K562 (cell line): Measurements from ENCODE around the gene C3orf70. TPM values are rescaled to one million over a fixed set of nuclear protein-coding genes. Genes with fewer than 3 reads are reported as not detected.

ENCODE experiments used
- ATAC-seq: fragments of 200-7000 bp; cut with Tn5 transposase; 3 replicates; pipeline ENCODE4 v1.9.1; 2020; ENCODE audit warnings: moderate library complexity
- BruUV-seq: library from RNA; stranded (reverse); fragments of 400-500 nt; replicated peaks from 2 replicates; lab custom pipeline; 2021; lab: Mats Ljungman, UMichigan
- CTCF ChIA-PET: fragments of 300-600 bp; formaldehyde crosslinking; extraction: SDS; loops from one replicate; lab custom pipeline; 2021; ENCODE audit warnings: low intra/inter-chr PET ratio; lab: Yijun Ruan, JAX
- POLR2A ChIA-PET: fragments of 300-600, 350-650 bp; sonication (Branson Sonifier 250); formaldehyde crosslinking; extraction: SDS; loops from one replicate; lab custom pipeline; 2021; ENCODE audit warnings: antibody characterized with exemption, inconsistent platforms; lab: Yijun Ruan, JAX
- DNase-seq, 4 experiments: peaks; one replicate each; pipeline versions ENCODE4 v3.0.0 to v3.0.0-alpha.2; 2011 to 2018; ENCODE audit warnings: low spot score in 3 of 4, mixed read lengths in 3 of 4; ENCODE audit errors: extremely low read depth in 1 of 4
- FAIRE-seq: peaks from 2 replicates; lab custom pipeline; 2011; peaks lifted over from hg19 to GRCh38; lab: Jason Lieb, UNC
- H2AFZ ChIP-seq: 2 replicates; pipeline ENCODE4 v1.6.0; 2011; ENCODE audit warnings: low read depth, low read length, control low read depth, inconsistent platforms
- H3K27ac ChIP-seq: fragments of 200-600 bp; 3 replicates; pipeline ENCODE4 v1.8.0; 2011; ENCODE audit warnings: low read depth, mild to moderate bottlenecking, control low read depth, inconsistent platforms, low read length, moderate library complexity, mixed read lengths; ENCODE audit errors: extremely low read depth
- H3K27me3 ChIP-seq, 2 experiments: fragments of 300-600 bp in 1 of 2; 2 replicates in 1 of 2; 3 replicates in 1 of 2; pipeline versions ENCODE4 v1.6.0 to v1.8.0; 2011; ENCODE audit warnings: inconsistent platforms in 2 of 2, low read length in 2 of 2, mild to moderate bottlenecking in 1 of 2, mixed read lengths in 1 of 2, moderate library complexity in 1 of 2; ENCODE audit not compliant: control insufficient read depth in 2 of 2, insufficient read depth in 2 of 2
- H3K36me3 ChIP-seq: fragments of 300-600 bp; 3 replicates; pipeline ENCODE4 v1.8.0; 2011; ENCODE audit warnings: mild to moderate bottlenecking, low read length, inconsistent platforms; ENCODE audit not compliant: control insufficient read depth, insufficient read depth
- H3K4me1 ChIP-seq, 2 experiments: fragments of 200-600 bp in 1 of 2; replicated peaks in 1 of 2; 2 replicates in 1 of 2; 3 replicates in 1 of 2; pipeline versions ENCODE4 v1.5.1 to v1.8.0; 2011; ENCODE audit warnings: inconsistent platforms in 2 of 2, low read length in 2 of 2, mild to moderate bottlenecking in 1 of 2, mixed read lengths in 1 of 2, moderate library complexity in 1 of 2; ENCODE audit not compliant: control insufficient read depth in 2 of 2, insufficient read depth in 2 of 2
- H3K4me2 ChIP-seq: 2 replicates; pipeline ENCODE4 v1.6.1; 2011; ENCODE audit warnings: low read length, control low read depth, inconsistent platforms, mixed read lengths; ENCODE audit not compliant: insufficient read depth
- H3K4me3 ChIP-seq: fragments of 200-600 bp; sonication (generic), shearing (Covaris generic); 2 replicates; pipeline ENCODE4 v1.5.1; 2016; ENCODE audit warnings: control low read depth, inconsistent platforms
- H3K79me2 ChIP-seq: fragments of 200-600 bp; 3 replicates; pipeline ENCODE4 v1.8.0; 2011; ENCODE audit warnings: low read length, inconsistent platforms; ENCODE audit not compliant: control insufficient read depth, insufficient read depth
- H3K9ac ChIP-seq, 2 experiments: 2 replicates each; pipeline versions ENCODE4 v1.6.0 to v1.6.1; 2011; ENCODE audit warnings: low read depth in 2 of 2, low read length in 2 of 2, control low read depth in 1 of 2, inconsistent platforms in 1 of 2, mild to moderate bottlenecking in 1 of 2, mixed read lengths in 1 of 2; ENCODE audit not compliant: insufficient read depth in 1 of 2
- H3K9me1 ChIP-seq: one replicate; pipeline ENCODE4 v1.6.0; 2011; ENCODE audit warnings: inconsistent platforms, mild to moderate bottlenecking, low read length, moderate library complexity; ENCODE audit not compliant: control insufficient read depth, insufficient read depth
- H3K9me3 ChIP-seq: replicated peaks from 2 replicates; pipeline ENCODE4 v1.5.1; 2011; ENCODE audit warnings: low read depth, low read length, inconsistent platforms; ENCODE audit not compliant: control insufficient read depth, insufficient read depth
- H4K20me1 ChIP-seq: replicated peaks from 2 replicates; pipeline ENCODE4 v1.6.1; 2011; ENCODE audit warnings: low read length, inconsistent platforms, mixed read lengths; ENCODE audit not compliant: control insufficient read depth, insufficient read depth
- ATF4 ChIP-seq: fragments of 450-650 bp; formaldehyde crosslinking; IDR thresholded peaks from 2 replicates; pipeline ENCODE4 v1.4.0; 2022; ENCODE audit warnings: mild to moderate bottlenecking, moderate library complexity
- CBX2 ChIP-seq: fragments of 200-600 bp; sonication (generic); IDR thresholded peaks from one replicate; pipeline ENCODE4 v1.6.1; 2012; ENCODE audit warnings: mild to moderate bottlenecking, low read length, inconsistent platforms; ENCODE audit not compliant: insufficient read depth, poor library complexity, severe bottlenecking
- CHD1 ChIP-seq: fragments of 200-600 bp; sonication (generic); IDR thresholded peaks from one replicate; pipeline ENCODE4 v1.6.1; 2012; ENCODE audit warnings: mild to moderate bottlenecking, moderate library complexity, low read length, inconsistent platforms
- ESRRB ChIP-seq: fragments of 250-450 bp; sonication (Bioruptor Pico); IDR thresholded peaks from 2 replicates; pipeline ENCODE4 v1.5.0; 2020; ENCODE audit warnings: mild to moderate bottlenecking, moderate library complexity, borderline replicate concordance
- HEY1 ChIP-seq: fragments of 250-450 bp; sonication (Bioruptor Pico); IDR thresholded peaks from 2 replicates; pipeline ENCODE4 v1.5.0; 2020; ENCODE audit warnings: mild to moderate bottlenecking, moderate library complexity, borderline replicate concordance
- HMGN3 ChIP-seq: IDR thresholded peaks from 2 replicates; pipeline ENCODE4 v1.6.1; 2011; ENCODE audit warnings: borderline replicate concordance, low read depth, mild to moderate bottlenecking, mixed read lengths, low read length; ENCODE audit not compliant: insufficient read length; ENCODE audit errors: extremely low read depth
- KLF13 ChIP-seq: fragments of 450-650 bp; IDR thresholded peaks from 2 replicates; pipeline ENCODE4 v1.6.1; 2016; ENCODE audit warnings: missing genetic modification characterization, low read depth, mild to moderate bottlenecking, missing compliant biosample characterization, moderate library complexity, borderline replicate concordance
- MEIS2 ChIP-seq: fragments of 450-650 bp; IDR thresholded peaks from 2 replicates; pipeline ENCODE4 v1.6.1; 2014; ENCODE audit warnings: mild to moderate bottlenecking; ENCODE audit not compliant: partially characterized antibody
- NFIX ChIP-seq: fragments of 250-450 bp; sonication (Bioruptor Pico); IDR thresholded peaks from 2 replicates; pipeline ENCODE4 v1.4.0; 2020; ENCODE audit warnings: low read depth, mild to moderate bottlenecking, moderate library complexity
- RAD21 ChIP-seq, 2 experiments: fragments of 250-450 bp in 1 of 2; fragments of 450-650 bp in 1 of 2; sonication (Bioruptor Pico) in 1 of 2; formaldehyde crosslinking in 1 of 2; IDR thresholded peaks in 1 of 2; conservative IDR thresholded peaks in 1 of 2; 2 replicates each; pipeline versions ENCODE4 v1.4.0 to v1.8.0; 2020 to 2022; ENCODE audit warnings: mild to moderate bottlenecking in 2 of 2, moderate library complexity in 1 of 2
- SNRNP70 ChIP-seq: fragments of 200-400 bp; formaldehyde crosslinking; optimal IDR thresholded peaks from 2 replicates; pipeline ENCODE3; 2017; ENCODE audit warnings: low read depth, low read length
- ZNF436 ChIP-seq: fragments of 250-450, 450-650 bp; sonication (Bioruptor Pico); formaldehyde crosslinking; IDR thresholded peaks from 2 replicates; pipeline ENCODE4 v1.7.0; 2020; ENCODE audit warnings: mild to moderate bottlenecking
- ZNF699 ChIP-seq: fragments of 250-450 bp; sonication (Bioruptor Pico); IDR thresholded peaks from 2 replicates; pipeline ENCODE4 v1.8.0; 2021; ENCODE audit warnings: mild to moderate bottlenecking, moderate library complexity; ENCODE audit not compliant: insufficient replicate concordance
- WGBS: fragments of 100-300 bp; shearing (Covaris generic); methylation state at CpG from one replicate; pipeline ENCODE4 v1.1.6; 2016; ENCODE audit warnings: low coverage, mixed read lengths; ENCODE audit not compliant: insufficient coverage; ENCODE audit errors: missing lambda C conversion rate; 5-methylcytosine and 5-hydroxymethylcytosine counted together
- in situ Hi-C: fragments of 300-500 bp; cut with MboI; formaldehyde crosslinking; loops from 4 replicates; pipeline ENCODE4 v1.15.0; 2018; ENCODE audit warnings: inconsistent platforms, mixed read lengths
- intact Hi-C: fragments of 100-400 bp; cut with micrococcal nuclease; formaldehyde crosslinking; loops from 2 replicates; pipeline ENCODE4 v1.14.2; 2022
- polyA plus RNA-seq, 8 experiments: library from polyadenylated mRNA; depleted of rRNA in 4 of 8; stranded (reverse) in 5 of 8; unstranded in 3 of 8; fragments of >200 nt; fragmentation: Nextera tagmentation in 2 of 8; fragmentation: Illumina TruSeq in 1 of 8; extraction: Ambion mirVana in 2 of 8; extraction: Trizol in 1 of 8; gene quantifications; 2 replicates each; pipeline versions ENCODE4 v1.2.1 to v1.2.3, GENCODE V29; 2011 to 2014; ENCODE audit warnings: inconsistent platforms in 1 of 8, missing spikeins in 1 of 8
- total RNA-seq, 7 experiments: library from RNA; depleted of rRNA in 6 of 7; stranded (reverse); fragments of >200 nt in 6 of 7; fragmentation: Illumina TruSeq in 2 of 7; extraction: Trizol in 2 of 7; gene quantifications; 2 replicates each; pipeline versions ENCODE4 v1.2.1 to v1.2.3, GENCODE V29; 2011 to 2021; ENCODE audit warnings: low replicate concordance in 1 of 7
- TF ChIP-seq, protein P1 (sequence below): fragments of 250-450 bp; sonication (Bioruptor Pico); IDR thresholded peaks from 2 replicates; pipeline ENCODE4 v1.5.0; 2021; ENCODE audit warnings: mild to moderate bottlenecking, borderline replicate concordance
- TF ChIP-seq, protein P2 (sequence below): IDR thresholded peaks from 2 replicates; pipeline ENCODE4 v1.6.1; 2011; ENCODE audit warnings: borderline replicate concordance, low read depth, mild to moderate bottlenecking, moderate library complexity, low read length; ENCODE audit not compliant: insufficient read depth, poor library complexity, severe bottlenecking

The C3orf70 gene
- total and polyA plus RNA-seq, 9 of the 15 experiments (the other 6 are each of a cell fraction or from before 2014, with no cell fraction given): 0.01 to 0.04 (median 0.03) TPM; not detected in 6

GRCh38 chr3:185037801-185038200 lies 115.1 kb downstream of the C3orf70 start:
- WGBS: 93% methylated on average over 1 of the region's 1 CpG
- Histone ChIP-seq H3K9ac (no peak overlapping the region), H2AFZ (no peak overlapping the region), H3K4me3 (no peak overlapping the region), H3K36me3 (no peaks in the 10 kb centered on the region), H3K79me2 (no peaks in the 10 kb centered on the region), H4K20me1 (no peaks in the 10 kb centered on the region), H3K9me3 (no peaks in the 10 kb centered on the region), H3K27me3 (no peaks in the 10 kb centered on the region), H3K4me2 (no peak overlapping the region), H3K4me1 (no peaks in the 10 kb centered on the region), H3K27ac (no peak overlapping the region), H3K9me1 (no peaks in the 10 kb centered on the region)
- DNase-seq: no peak
- POLR2A ChIA-PET: no interaction called here
- BruUV-seq: no TSS peak
- in situ Hi-C loops (no loop called here), intact Hi-C loops (no loop called here)
- ATAC-seq: no peak
- no peak for FAIRE-seq
- CTCF ChIA-PET: no interaction called here
- TF ChIP-seq, protein P1, sequence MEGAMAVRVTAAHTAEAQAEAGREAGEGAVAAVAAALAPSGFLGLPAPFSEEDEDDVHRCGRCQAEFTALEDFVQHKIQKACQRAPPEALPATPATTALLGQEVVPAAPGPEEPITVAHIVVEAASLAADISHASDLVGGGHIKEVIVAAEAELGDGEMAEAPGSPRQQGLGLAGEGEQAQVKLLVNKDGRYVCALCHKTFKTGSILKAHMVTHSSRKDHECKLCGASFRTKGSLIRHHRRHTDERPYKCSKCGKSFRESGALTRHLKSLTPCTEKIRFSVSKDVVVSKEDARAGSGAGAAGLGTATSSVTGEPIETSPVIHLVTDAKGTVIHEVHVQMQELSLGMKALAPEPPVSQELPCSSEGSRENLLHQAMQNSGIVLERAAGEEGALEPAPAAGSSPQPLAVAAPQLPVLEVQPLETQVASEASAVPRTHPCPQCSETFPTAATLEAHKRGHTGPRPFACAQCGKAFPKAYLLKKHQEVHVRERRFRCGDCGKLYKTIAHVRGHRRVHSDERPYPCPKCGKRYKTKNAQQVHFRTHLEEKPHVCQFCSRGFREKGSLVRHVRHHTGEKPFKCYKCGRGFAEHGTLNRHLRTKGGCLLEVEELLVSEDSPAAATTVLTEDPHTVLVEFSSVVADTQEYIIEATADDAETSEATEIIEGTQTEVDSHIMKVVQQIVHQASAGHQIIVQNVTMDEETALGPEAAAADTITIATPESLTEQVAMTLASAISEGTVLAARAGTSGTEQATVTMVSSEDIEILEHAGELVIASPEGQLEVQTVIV (CRISPR knock-in tag): no peak
- TF ChIP-seq SNRNP70 (no peak), ATF4 (CRISPR knock-in tag) (no peak), MEIS2 (no peak), CBX2 (no peak), ZNF436 (CRISPR knock-in tag) (no peak), ZNF699 (CRISPR knock-in tag) (no peak), HMGN3 (no peak), NFIX (CRISPR knock-in tag) (no peak), KLF13 (no peak), RAD21 (CRISPR knock-in tag; conservative IDR thresholded peaks at IDR 0.05 in 1 of 2, IDR thresholded peaks at IDR 0.05 in 1 of 2) (no peak), CHD1 (no peak), HEY1 (CRISPR knock-in tag) (no peak), ESRRB (CRISPR knock-in tag) (no peak)
- TF ChIP-seq, protein P2, sequence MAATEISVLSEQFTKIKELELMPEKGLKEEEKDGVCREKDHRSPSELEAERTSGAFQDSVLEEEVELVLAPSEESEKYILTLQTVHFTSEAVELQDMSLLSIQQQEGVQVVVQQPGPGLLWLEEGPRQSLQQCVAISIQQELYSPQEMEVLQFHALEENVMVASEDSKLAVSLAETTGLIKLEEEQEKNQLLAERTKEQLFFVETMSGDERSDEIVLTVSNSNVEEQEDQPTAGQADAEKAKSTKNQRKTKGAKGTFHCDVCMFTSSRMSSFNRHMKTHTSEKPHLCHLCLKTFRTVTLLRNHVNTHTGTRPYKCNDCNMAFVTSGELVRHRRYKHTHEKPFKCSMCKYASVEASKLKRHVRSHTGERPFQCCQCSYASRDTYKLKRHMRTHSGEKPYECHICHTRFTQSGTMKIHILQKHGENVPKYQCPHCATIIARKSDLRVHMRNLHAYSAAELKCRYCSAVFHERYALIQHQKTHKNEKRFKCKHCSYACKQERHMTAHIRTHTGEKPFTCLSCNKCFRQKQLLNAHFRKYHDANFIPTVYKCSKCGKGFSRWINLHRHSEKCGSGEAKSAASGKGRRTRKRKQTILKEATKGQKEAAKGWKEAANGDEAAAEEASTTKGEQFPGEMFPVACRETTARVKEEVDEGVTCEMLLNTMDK: no peak
